Suprapubic skin (tissue), 4 donors: ENCODE data around the gene RPLP2. TPM values are rescaled to one million over a fixed set of nuclear protein-coding genes. Genes with fewer than 3 reads are reported as not detected.

Experiments used
- DNase-seq, 2 donors: peaks; one replicate each; pipeline ENCODE4 v3.0.0-alpha.2; 2019; ENCODE audit warnings: low spot score in 2 of 2
- H3K27ac ChIP-seq: fragments of 200-600 bp; sonication (generic); one replicate; pipeline ENCODE4 v1.5.1; 2019
- H3K27me3 ChIP-seq: fragments of 200-600 bp; sonication (generic); one replicate; pipeline ENCODE4 v1.5.1; 2019
- H3K36me3 ChIP-seq: fragments of 200-600 bp; sonication (generic); one replicate; pipeline ENCODE4 v1.5.1; 2019
- H3K4me1 ChIP-seq: fragments of 200-600 bp; sonication (generic); one replicate; pipeline ENCODE4 v1.5.1; 2019
- H3K4me3 ChIP-seq: fragments of 200-600 bp; sonication (generic); one replicate; pipeline ENCODE4 v1.5.1; 2019; ENCODE audit warnings: mild to moderate bottlenecking
- H3K9me3 ChIP-seq: fragments of 200-600 bp; sonication (generic); one replicate; pipeline ENCODE4 v1.5.1; 2019
- CTCF ChIP-seq, 2 donors: fragments of 200-600 bp in 1 of 2; fragments of 450-650 bp in 1 of 2; sonication (generic) in 1 of 2; IDR thresholded peaks; one replicate each; pipeline ENCODE4 v1.5.1; 2016 to 2019; ENCODE audit warnings: antibody characterized with exemption in 2 of 2, mild to moderate bottlenecking in 1 of 2, moderate library complexity in 1 of 2
- EP300 ChIP-seq: sonication (generic); formaldehyde crosslinking; IDR thresholded peaks from one replicate; pipeline ENCODE4 v1.6.1; 2017; ENCODE audit warnings: antibody characterized with exemption
- POLR2A ChIP-seq, 2 donors: fragments of 450-650 bp; IDR thresholded peaks; one replicate each; pipeline ENCODE4 v1.6.1; 2017; ENCODE audit warnings: antibody characterized with exemption in 2 of 2, mild to moderate bottlenecking in 2 of 2, moderate library complexity in 2 of 2
- POLR2AphosphoS5 ChIP-seq, 3 donors: sonication (generic); formaldehyde crosslinking; IDR thresholded peaks; one replicate each; pipeline ENCODE4 v1.6.1; 2017; ENCODE audit warnings: antibody characterized with exemption in 3 of 3
- WGBS: methylation state at CpG from one replicate; pipeline ENCODE4 v1.1.5; 2018; 5-methylcytosine and 5-hydroxymethylcytosine counted together
- total RNA-seq, 4 donors: library from RNA; depleted of rRNA; stranded (reverse); fragments of >200 nt; gene quantifications; one replicate each; pipeline ENCODE4 v1.1.0, GENCODE V29; 2016

RPLP2 gene
- total RNA-seq, 4 donors from 2014 or later = 692 to 1,129 (median 991) TPM

GRCh38 chr11:859394-860131 lies 49.8 kb downstream of the RPLP2 start:
- H3K4me1 ChIP-seq = peaks cover 56% of the 10 kb centered on the region
- H3K36me3 ChIP-seq = peaks cover 25% of the 10 kb centered on the region
- H3K27me3 ChIP-seq = no peaks in the 10 kb centered on the region
- no peak overlapping the region for H3K27ac ChIP-seq
- no peak for DNase-seq
- H3K4me3 ChIP-seq = no peak overlapping the region
- no peaks in the 10 kb centered on the region for H3K9me3 ChIP-seq
- WGBS = 43% methylated on average over 21 of the region's 31 CpGs
- TF ChIP-seq EP300 (no peak), POLR2AphosphoS5 (IDR thresholded peaks at IDR 0.05) (no peak)

- peaks cover 32% of the 10 kb centered on the region for H3K36me3 ChIP-seq
- WGBS = 94% methylated on average over 6 of the region's 21 CpGs
- H3K27ac ChIP-seq = no peak overlapping the region
These were observed 50.7 kb downstream of the RPLP2 start for GRCh38 chr11:860234-861104.

GRCh38 chr11:861105-861479 lies 51.3 kb downstream of the RPLP2 start:
- Histone ChIP-seq H3K36me3 (peaks cover 38% of the 10 kb centered on the region), H3K9me3 (no peaks in the 10 kb centered on the region), H3K4me3 (no peak overlapping the region), H3K27ac (no peak overlapping the region), H3K4me1 (peaks cover 46% of the 10 kb centered on the region), H3K27me3 (no peaks in the 10 kb centered on the region)
- TF ChIP-seq POLR2AphosphoS5 (IDR thresholded peaks at IDR 0.05) = no peak
- no peak for TF ChIP-seq POLR2A (IDR thresholded peaks at IDR 0.05)
- TF ChIP-seq EP300 = no peak
- no peak for TF ChIP-seq CTCF (IDR thresholded peaks at IDR 0.05)
- no peak for DNase-seq
- 78% methylated on average over 11 of the region's 14 CpGs for WGBS

More at GRCh38 chr11:860234-861104, 50.7 kb downstream of the RPLP2 start:
- no peak for DNase-seq
- Histone ChIP-seq H3K4me1 (peaks cover 52% of the 10 kb centered on the region), H3K9me3 (no peaks in the 10 kb centered on the region), H3K27me3 (no peaks in the 10 kb centered on the region), H3K4me3 (no peak overlapping the region)
- TF ChIP-seq EP300 (no peak), POLR2A (IDR thresholded peaks at IDR 0.05) (no peak), POLR2AphosphoS5 (IDR thresholded peaks at IDR 0.05) (no peak), CTCF (IDR thresholded peaks at IDR 0.05) (no peak)

GRCh38 chr11:862081-862661 lies 52.4 kb downstream of the RPLP2 start:
- TF ChIP-seq EP300 = no peak
- no peak for TF ChIP-seq CTCF (IDR thresholded peaks at IDR 0.05)
- TF ChIP-seq POLR2AphosphoS5 (IDR thresholded peaks at IDR 0.05) = no peak
- no peak for TF ChIP-seq POLR2A (IDR thresholded peaks at IDR 0.05)
- 45% methylated on average over 16 of the region's 20 CpGs for WGBS
- no peak for DNase-seq
- Histone ChIP-seq H3K9me3 (no peaks in the 10 kb centered on the region), H3K4me1 (peaks cover 38% of the 10 kb centered on the region), H3K36me3 (peaks cover 49% of the 10 kb centered on the region), H3K27ac (no peak overlapping the region), H3K27me3 (no peaks in the 10 kb centered on the region), H3K4me3 (no peak overlapping the region)

Other genes starting within 250 kb of the RPLP2 start
- 10 to 100 TPM in 1 of 4 donors, 1 to 10 TPM in 3; 6.3 to 17.8 (median 8.7) TPM for gene LMNTD2, start 249.2 kb upstream of the RPLP2 start, total RNA-seq
- 100 to 1,000 TPM in 1 of 4 donors, 10 to 100 TPM in 3; 82.6 to 113 (median 87.0) TPM for gene RASSF7, start 249.0 kb upstream of the RPLP2 start, total RNA-seq
- gene PHRF1, start 233.5 kb upstream of the RPLP2 start, total RNA-seq = 10 to 100 TPM; 27.9 to 55.6 (median 42.0) TPM
- 10 to 100 TPM; 20.9 to 34.0 (median 26.6) TPM for gene IRF7, start 194.0 kb upstream of the RPLP2 start, total RNA-seq
- 1 to 10 TPM in 1 of 4 donors, under 1 TPM in 1, not detected in 2; 0.53 to 1.1 TPM for gene CDHR5, start 185.0 kb upstream of the RPLP2 start, total RNA-seq
- gene SCT, start 182.8 kb upstream of the RPLP2 start, total RNA-seq = not detected
- 1 to 10 TPM in 1 of 4 donors, under 1 TPM in 1, not detected in 2; 0.97 to 1.2 TPM for gene DRD4, start 172.7 kb upstream of the RPLP2 start, total RNA-seq
- gene DEAF1, start 114.7 kb upstream of the RPLP2 start, total RNA-seq = 10 to 100 TPM; 37.0 to 60.6 (median 43.7) TPM
- gene TMEM80, start 114.2 kb upstream of the RPLP2 start, total RNA-seq = 10 to 100 TPM; 31.5 to 53.6 (median 39.1) TPM
- 100 to 1,000 TPM; 107 to 193 (median 140) TPM for gene EPS8L2, start 103.7 kb upstream of the RPLP2 start, total RNA-seq
- gene TALDO1, start 62.5 kb upstream of the RPLP2 start, total RNA-seq = 100 to 1,000 TPM; 107 to 197 (median 179) TPM
- gene GATD1, start 32.5 kb upstream of the RPLP2 start, total RNA-seq = 10 to 100 TPM; 27.2 to 68.2 (median 46.0) TPM
- not detected for gene CEND1, start 19.9 kb upstream of the RPLP2 start, total RNA-seq
- gene SLC25A22, start 11.7 kb upstream of the RPLP2 start, total RNA-seq = 10 to 100 TPM; 11.2 to 14.7 (median 13.7) TPM
- 10 to 100 TPM; 14.1 to 71.9 (median 33.5) TPM for gene PIDD1, start 4.7 kb upstream of the RPLP2 start, total RNA-seq
- 100 to 1,000 TPM in 1 of 4 donors, 10 to 100 TPM in 3; 74.9 to 117 (median 85.9) TPM for gene PNPLA2, start 8.9 kb downstream of the RPLP2 start, total RNA-seq
- 10 to 100 TPM; 14.0 to 35.5 (median 29.6) TPM for gene CRACR2B, start 18.0 kb downstream of the RPLP2 start, total RNA-seq
- 100 to 1,000 TPM; 108 to 162 (median 150) TPM for gene CD151, start 23.0 kb downstream of the RPLP2 start, total RNA-seq
- 10 to 100 TPM; 31.1 to 76.4 (median 56.4) TPM for gene POLR2L, start 32.6 kb downstream of the RPLP2 start, total RNA-seq
- gene TSPAN4, start 32.9 kb downstream of the RPLP2 start, total RNA-seq = 10 to 100 TPM; 47.1 to 78.9 (median 59.7) TPM
- 100 to 1,000 TPM in 1 of 4 donors, 10 to 100 TPM in 3; 46.5 to 111 (median 66.2) TPM for gene CHID1, start 100.8 kb downstream of the RPLP2 start, total RNA-seq
- gene AP2A2, start 115.9 kb downstream of the RPLP2 start, total RNA-seq = 100 to 1,000 TPM in 2 of 4 donors, 10 to 100 TPM in 2; 45.4 to 107 (median 76.8) TPM
- gene MUC6, start 226.8 kb downstream of the RPLP2 start, total RNA-seq = under 1 TPM in 1 of 4 donors, not detected in 3; 0.04 TPM